Liver (tissue), 9 donors: ENCODE measurements around the gene EVI2A. TPM values are rescaled to one million over a fixed set of nuclear protein-coding genes. Genes with fewer than 3 reads are reported as not detected.
"Not testable (repeated sequence)": the region's sequence is repeated elsewhere in the genome, so short reads cannot be mapped to it uniquely, and the experiment has no call there.

Experiments used
- DNase-seq: peaks from one replicate; pipeline ENCODE4 v3.0.0-alpha.2; 2017; ENCODE audit warnings: low spot score
- H3K27ac ChIP-seq, 2 donors: one replicate each; pipeline ENCODE4 v1.7.0; 2013; ENCODE audit warnings: inconsistent platforms in 2 of 2, low read length in 2 of 2, control low read depth in 1 of 2, low read depth in 1 of 2, mild to moderate bottlenecking in 1 of 2
- H3K27me3 ChIP-seq, 4 donors: one replicate each; pipeline versions ENCODE4 v1.6.1 to v1.7.0; 2013; ENCODE audit warnings: low read length in 3 of 4, inconsistent platforms in 1 of 4, mild to moderate bottlenecking in 1 of 4, moderate library complexity in 1 of 4; ENCODE audit not compliant: control insufficient read depth in 4 of 4, insufficient read depth in 4 of 4
- H3K36me3 ChIP-seq, 4 donors: one replicate each; pipeline versions ENCODE4 v1.6.1 to v1.7.0; 2013; ENCODE audit warnings: low read length in 3 of 4, mild to moderate bottlenecking in 3 of 4, low read depth in 1 of 4, moderate library complexity in 1 of 4; ENCODE audit not compliant: control insufficient read depth in 4 of 4, insufficient read depth in 3 of 4
- H3K4me1 ChIP-seq, 4 donors: one replicate each; pipeline versions ENCODE4 v1.6.1 to v1.7.0; 2013; ENCODE audit warnings: low read length in 3 of 4, mild to moderate bottlenecking in 3 of 4, moderate library complexity in 1 of 4; ENCODE audit not compliant: control insufficient read depth in 4 of 4, insufficient read depth in 4 of 4
- H3K4me3 ChIP-seq, 3 donors: one replicate each; pipeline versions ENCODE4 v1.6.1 to v1.7.0; 2013; ENCODE audit warnings: low read length in 3 of 3, control low read depth in 1 of 3, low read depth in 1 of 3, mild to moderate bottlenecking in 1 of 3
- H3K9ac ChIP-seq, 2 donors: one replicate each; pipeline ENCODE4 v1.7.0; 2013; ENCODE audit warnings: low read length in 2 of 2, mild to moderate bottlenecking in 2 of 2, moderate library complexity in 2 of 2, control low read depth in 1 of 2, low read depth in 1 of 2
- H3K9me3 ChIP-seq, 4 donors: one replicate each; pipeline versions ENCODE4 v1.6.1 to v1.7.0; 2013; ENCODE audit warnings: low read length in 3 of 4; ENCODE audit not compliant: control insufficient read depth in 4 of 4
- ATF3 ChIP-seq: IDR thresholded peaks from 2 replicates; pipeline ENCODE4 v1.6.1; 2016; ENCODE audit warnings: antibody characterized with exemption
- CTCF ChIP-seq: fragments of 150-350 bp; IDR thresholded peaks from 2 replicates; pipeline ENCODE4 v1.5.1; 2017; ENCODE audit warnings: improper control_type of control experiment, low read depth, low read length; ENCODE audit not compliant: missing input control
- FOXA1 ChIP-seq: IDR thresholded peaks from 2 replicates; pipeline ENCODE4 v1.6.1; 2016; ENCODE audit warnings: antibody characterized with exemption
- FOXA2 ChIP-seq: IDR thresholded peaks from 2 replicates; pipeline ENCODE4 v1.6.1; 2016; ENCODE audit warnings: antibody characterized with exemption
- JUND ChIP-seq, 2 donors: IDR thresholded peaks; 2 replicates each; pipeline ENCODE4 v1.6.1; 2016; ENCODE audit warnings: antibody characterized with exemption in 2 of 2
- MAX ChIP-seq: IDR thresholded peaks from 2 replicates; pipeline ENCODE4 v1.6.1; 2016; ENCODE audit warnings: antibody characterized with exemption
- NR2F2 ChIP-seq: IDR thresholded peaks from 2 replicates; pipeline ENCODE4 v1.6.1; 2016; ENCODE audit warnings: antibody characterized with exemption
- REST ChIP-seq: IDR thresholded peaks from 2 replicates; pipeline ENCODE4 v1.6.1; 2016; ENCODE audit warnings: antibody characterized with exemption, mild to moderate bottlenecking
- SP1 ChIP-seq: IDR thresholded peaks from 2 replicates; pipeline ENCODE4 v1.6.1; 2018; ENCODE audit warnings: antibody characterized with exemption, mild to moderate bottlenecking
- YY1 ChIP-seq: IDR thresholded peaks from 2 replicates; pipeline ENCODE4 v1.6.1; 2016; ENCODE audit warnings: antibody characterized with exemption, mild to moderate bottlenecking
- WGBS: extraction: QIAGEN DNeasy Blood & Tissue Kit; methylation state at CpG from one replicate; pipeline ENCODE4 v1.1.7; 2013; 5-methylcytosine and 5-hydroxymethylcytosine counted together
- polyA plus RNA-seq, 2 donors: library from polyadenylated mRNA; stranded (reverse) in 1 of 2; unstranded in 1 of 2; fragments of 200-250 nt in 1 of 2; fragments of >200 nt in 1 of 2; fragmentation: Nextera tagmentation in 1 of 2; extraction: Ambion mirVana in 1 of 2; gene quantifications; one replicate each; pipeline versions ENCODE4 v1.2.1 to v1.2.3, GENCODE V29; 2013 to 2015
- total RNA-seq, 2 donors: library from RNA; depleted of rRNA; stranded (reverse); fragments of >200 nt; gene quantifications; one replicate each; pipeline ENCODE4 v1.2.3, GENCODE V29; 2014
- donor health status: healthy.
- donor health status: healthy.
- donor health status: healthy.
- donor health status: healthy.
- donor health status: healthy.

The EVI2A gene
- total and polyA plus RNA-seq, 4 donors = 1.1 to 2.8 (median 2.0) TPM

GRCh38 chr17:31349454-31349853, 28.0 kb upstream of the EVI2A start (continued):
- TF ChIP-seq CTCF = no peak
- TF ChIP-seq FOXA2 = no peak
- TF ChIP-seq ATF3 = no peak
- no peak for TF ChIP-seq JUND (IDR thresholded peaks at IDR 0.05)
- no peak for TF ChIP-seq MAX
- TF ChIP-seq SP1 = no peak
- no peak for TF ChIP-seq YY1

GRCh38 chr17:31345191-31345747, 23.8 kb upstream of the EVI2A start:
- not testable (repeated sequence) for H3K4me3 ChIP-seq, H3K9ac ChIP-seq, DNase-seq, H3K27me3 ChIP-seq, H3K4me1 ChIP-seq, H3K9me3 ChIP-seq, H3K27ac ChIP-seq
- H3K36me3 ChIP-seq = peaks cover 0 to 25% (median 8%) of the 10 kb centered on the region in 4 donors
- 92% methylated on average over 21 of the region's 34 CpGs for WGBS

GRCh38 chr17:31339906-31340661, 18.7 kb upstream of the EVI2A start:
- H3K4me3 ChIP-seq = no peak overlapping the region
- DNase-seq = no peak
- no peak overlapping the region for H3K27ac ChIP-seq
- H3K9me3 ChIP-seq = no peaks in the 10 kb centered on the region
- 94% methylated on average over 6 of the region's 6 CpGs for whole genome bisulfite sequencing
- peaks cover 1 to 32% (median 15%) of the 10 kb centered on the region in 4 donors for H3K36me3 ChIP-seq
- no peaks in the 10 kb centered on the region for H3K27me3 ChIP-seq
- TF ChIP-seq REST = no peak
- no peak for TF ChIP-seq NR2F2
- no peak for TF ChIP-seq FOXA1
- H3K9ac ChIP-seq = no peak overlapping the region
- no peaks in the 10 kb centered on the region for H3K4me1 ChIP-seq
